ENCODE results near the gene ARAP3. TPM values are rescaled to one million over a fixed set of nuclear protein-coding genes. Genes with fewer than 3 reads are reported as not detected.

ARAP3 gene
- total and polyA plus RNA-seq, 2 donors (not counting 3 experiments of a cell fraction or from before 2014, with no cell fraction given) = 60.6 to 136 TPM

- TF ChIP-seq POLR2AphosphoS5 (IDR thresholded peaks at IDR 0.05; ENCODE audit: insufficient read depth, low read depth, low read length) (no peak), MAX (IDR thresholded peaks at IDR 0.05; ENCODE audit: insufficient read depth, insufficient read length) (no peak), FOS (IDR thresholded peaks at IDR 0.05; ENCODE audit: borderline replicate concordance, insufficient read depth, low read length) (no peak), EZH2 (IDR thresholded peaks at IDR 0.05; ENCODE audit: borderline replicate concordance, low read depth, low read length, severe bottlenecking) (no peak), POLR2A (IDR thresholded peaks at IDR 0.05; ENCODE audit: low read depth, low read length) (no peak), MYC (IDR thresholded peaks at IDR 0.05; ENCODE audit: low read depth, low read length) (no peak), GATA2 (IDR thresholded peaks at IDR 0.05; ENCODE audit: insufficient read depth, insufficient read length, low read depth, low read length) (no peak), JUN (IDR thresholded peaks at IDR 0.05; ENCODE audit: borderline replicate concordance, insufficient read depth, insufficient read length, low read depth) (no peak)
- TF ChIP-seq, protein P1, sequence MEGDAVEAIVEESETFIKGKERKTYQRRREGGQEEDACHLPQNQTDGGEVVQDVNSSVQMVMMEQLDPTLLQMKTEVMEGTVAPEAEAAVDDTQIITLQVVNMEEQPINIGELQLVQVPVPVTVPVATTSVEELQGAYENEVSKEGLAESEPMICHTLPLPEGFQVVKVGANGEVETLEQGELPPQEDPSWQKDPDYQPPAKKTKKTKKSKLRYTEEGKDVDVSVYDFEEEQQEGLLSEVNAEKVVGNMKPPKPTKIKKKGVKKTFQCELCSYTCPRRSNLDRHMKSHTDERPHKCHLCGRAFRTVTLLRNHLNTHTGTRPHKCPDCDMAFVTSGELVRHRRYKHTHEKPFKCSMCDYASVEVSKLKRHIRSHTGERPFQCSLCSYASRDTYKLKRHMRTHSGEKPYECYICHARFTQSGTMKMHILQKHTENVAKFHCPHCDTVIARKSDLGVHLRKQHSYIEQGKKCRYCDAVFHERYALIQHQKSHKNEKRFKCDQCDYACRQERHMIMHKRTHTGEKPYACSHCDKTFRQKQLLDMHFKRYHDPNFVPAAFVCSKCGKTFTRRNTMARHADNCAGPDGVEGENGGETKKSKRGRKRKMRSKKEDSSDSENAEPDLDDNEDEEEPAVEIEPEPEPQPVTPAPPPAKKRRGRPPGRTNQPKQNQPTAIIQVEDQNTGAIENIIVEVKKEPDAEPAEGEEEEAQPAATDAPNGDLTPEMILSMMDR (IDR thresholded peaks at IDR 0.05; ENCODE audit: extremely low read depth in 1 of 2, insufficient read depth in 1 of 2, low read depth in 1 of 2, low read length in 2 of 2) = no peak
- Histone ChIP-seq H3K27ac (ENCODE audit: insufficient read depth, low read depth, low read length) (no peak overlapping the region), H3K79me2 (ENCODE audit: control insufficient read depth, insufficient read depth, low read length) (peaks cover 3% of the 10 kb centered on the region), H3K9ac (replicated peaks; ENCODE audit: extremely low read depth, insufficient read depth, low read length) (no peak overlapping the region), H3K4me2 (ENCODE audit: insufficient read depth, low read length) (no peak overlapping the region), H3K4me1 (ENCODE audit: control insufficient read depth, extremely low read depth, insufficient read depth, low read length) (peaks cover 14% of the 10 kb centered on the region), H3K9me1 (replicated peaks; ENCODE audit: control insufficient read depth, extremely low read depth, insufficient read depth, low read length) (no peaks in the 10 kb centered on the region), H3K36me3 (ENCODE audit: control insufficient read depth in 2 of 2, extremely low read depth in 1 of 2, insufficient read depth in 2 of 2, low read length in 2 of 2) (peaks cover 24 to 43% of the 10 kb centered on the region in 2 experiments), H3K4me3 (replicated peaks in 1 of 3; ENCODE audit: insufficient read depth in 1 of 3, low read depth in 1 of 3, low read length in 3 of 3) (no peak overlapping the region), H3K27me3 (ENCODE audit: control insufficient read depth in 2 of 2, insufficient read depth in 2 of 2, low read length in 2 of 2) (no peaks in the 10 kb centered on the region), H2AFZ (ENCODE audit: low read depth, low read length) (no peak overlapping the region), H3K9me3 (replicated peaks; ENCODE audit: control insufficient read depth, insufficient read depth, low read length) (no peaks in the 10 kb centered on the region), H4K20me1 (replicated peaks; ENCODE audit: control insufficient read depth, extremely low read depth, insufficient read depth, low read length) (no peaks in the 10 kb centered on the region)
- CTCF ChIA-PET = no interaction called here
- DNase-seq (ENCODE audit: low read depth, low spot score) (no peak), FAIRE-seq (no peak)
- dilution Hi-C loops (cut with MboI; ENCODE audit: extremely low pct_ligation_motif_present, low sequenced_read_pairs) = no loop called here
- intact Hi-C loops (cut with micrococcal nuclease) = no loop called here
- BruUV-seq (replicated peaks) = no TSS peak
- POLR2A ChIA-PET = no interaction called here
Observed at GRCh38 chr5:141662028-141662427, 20.0 kb downstream of the ARAP3 start.

All from endothelial cell of umbilical vein (primary cell).